Trophoblast cell (in vitro differentiated cells and primary cell): ENCODE measurements around the gene CTDP1.

Experiments
- DNase-seq, 2 donors: peaks; one replicate each; pipeline ENCODE4 v3.0.0-alpha.2; 2016
- H2AFZ ChIP-seq: 2 replicates; pipeline ENCODE4 v1.6.1; 2013; ENCODE audit warnings: low read length, moderate library complexity, mild to moderate bottlenecking; ENCODE audit not compliant: insufficient read depth, poor library complexity
- H2AK5ac ChIP-seq: 2 replicates; pipeline ENCODE4 v1.6.1; 2013; ENCODE audit warnings: mild to moderate bottlenecking, low read length
- H2BK120ac ChIP-seq: 2 replicates; pipeline ENCODE4 v1.6.1; 2013; ENCODE audit warnings: low read length, mild to moderate bottlenecking, moderate library complexity; ENCODE audit not compliant: insufficient read depth, poor library complexity
- H2BK12ac ChIP-seq: 2 replicates; pipeline ENCODE4 v1.6.1; 2013; ENCODE audit warnings: mild to moderate bottlenecking, low read length, moderate library complexity
- H2BK5ac ChIP-seq: 2 replicates; pipeline ENCODE4 v1.6.1; 2013; ENCODE audit warnings: low read length, low read depth, moderate library complexity, mild to moderate bottlenecking; ENCODE audit not compliant: poor library complexity
- H3K14ac ChIP-seq: 2 replicates; pipeline ENCODE4 v1.6.1; 2013; ENCODE audit warnings: mild to moderate bottlenecking, low read length
- H3K18ac ChIP-seq: 2 replicates; pipeline ENCODE4 v1.6.1; 2013; ENCODE audit warnings: mild to moderate bottlenecking, low read length
- H3K23ac ChIP-seq: 2 replicates; pipeline ENCODE4 v1.6.1; 2013; ENCODE audit warnings: low read length
- H3K27ac ChIP-seq: 2 replicates; pipeline ENCODE4 v1.5.1; 2013; ENCODE audit warnings: low read depth, mild to moderate bottlenecking, inconsistent platforms, low read length, moderate library complexity
- H3K27me3 ChIP-seq: 2 replicates; pipeline ENCODE4 v1.6.1; 2013; ENCODE audit warnings: inconsistent platforms, mild to moderate bottlenecking, low read length, moderate library complexity; ENCODE audit not compliant: insufficient read depth
- H3K36me3 ChIP-seq, 2 experiments: 1 replicate in 1 of 2; 2 replicates in 1 of 2; pipeline ENCODE4 v1.6.1; 2013; ENCODE audit warnings: low read length in 2 of 2, mild to moderate bottlenecking in 2 of 2, moderate library complexity in 1 of 2; ENCODE audit not compliant: insufficient read depth in 2 of 2, control insufficient read depth in 1 of 2
- H3K4ac ChIP-seq: 2 replicates; pipeline ENCODE4 v1.6.1; 2013; ENCODE audit warnings: low read depth, mild to moderate bottlenecking, low read length, moderate library complexity
- H3K4me1 ChIP-seq, 2 experiments: 1 replicate in 1 of 2; 2 replicates in 1 of 2; pipeline ENCODE4 v1.6.1; 2013; ENCODE audit warnings: low read length in 2 of 2, mild to moderate bottlenecking in 2 of 2, moderate library complexity in 1 of 2; ENCODE audit not compliant: insufficient read depth in 2 of 2, control insufficient read depth in 1 of 2
- H3K4me2 ChIP-seq: 2 replicates; pipeline ENCODE4 v1.6.1; 2013; ENCODE audit warnings: inconsistent platforms, mild to moderate bottlenecking, low read length, moderate library complexity
- H3K4me3 ChIP-seq: 2 replicates; pipeline ENCODE4 v1.5.1; 2013; ENCODE audit warnings: mild to moderate bottlenecking, low read depth, low read length, inconsistent platforms
- H3K79me1 ChIP-seq: one replicate; pipeline ENCODE4 v1.6.1; 2013; ENCODE audit warnings: low read length
- H3K79me2 ChIP-seq: 2 replicates; pipeline ENCODE4 v1.6.1; 2013; ENCODE audit warnings: low read length, mild to moderate bottlenecking; ENCODE audit not compliant: control insufficient read depth, insufficient read depth, poor library complexity
- H3K9ac ChIP-seq: 2 replicates; pipeline ENCODE4 v1.6.1; 2013; ENCODE audit warnings: mild to moderate bottlenecking, low read length
- H3K9me3 ChIP-seq: 2 replicates; pipeline ENCODE4 v1.6.1; 2013; ENCODE audit warnings: low read depth, mild to moderate bottlenecking, control low read depth, inconsistent platforms, low read length; ENCODE audit not compliant: insufficient read depth
- H4K12ac ChIP-seq: 2 replicates; pipeline ENCODE4 v1.6.1; 2013; ENCODE audit warnings: low read depth, mild to moderate bottlenecking, low read length, moderate library complexity
- H4K8ac ChIP-seq: 2 replicates; pipeline ENCODE4 v1.6.1; 2013; ENCODE audit warnings: low read depth, mild to moderate bottlenecking, low read length, moderate library complexity
- H4K91ac ChIP-seq: one replicate; pipeline ENCODE4 v1.6.1; 2013; ENCODE audit warnings: low read depth, mild to moderate bottlenecking, low read length, moderate library complexity
- WGBS: extraction: QIAGEN DNeasy Blood & Tissue Kit; methylation state at CpG from one replicate; pipeline ENCODE4 v1.1.7; 2013; ENCODE audit warnings: missing lambda C conversion rate; ENCODE audit not compliant: insufficient read length, insufficient coverage; ENCODE audit errors: extremely low coverage; 5-methylcytosine and 5-hydroxymethylcytosine counted together

Gene CTDP1

GRCh38 chr18:79785831-79786230 is 106.2 kb downstream of the CTDP1 start:
- Histone ChIP-seq H2BK5ac (no peak overlapping the region), H3K79me2 (no peaks in the 10 kb centered on the region), H3K27me3 (peaks cover 34% of the 10 kb centered on the region), H3K4me1 (peaks cover 3% of the 10 kb centered on the region in 2 experiments), H3K79me1 (no peaks in the 10 kb centered on the region), H3K23ac (no peak overlapping the region), H4K91ac (no peak overlapping the region), H4K8ac (no peak overlapping the region), H3K4me3 (no peak overlapping the region), H2BK120ac (no peak overlapping the region), H2BK12ac (no peak overlapping the region), H2AFZ (no peak overlapping the region), H3K4ac (no peak overlapping the region), H2AK5ac (no peak overlapping the region), H3K27ac (no peak overlapping the region), H3K9ac (no peak overlapping the region), H3K36me3 (no peaks in the 10 kb centered on the region), H3K14ac (no peak overlapping the region), H3K4me2 (no peak overlapping the region), H4K12ac (no peak overlapping the region), H3K9me3 (peaks cover 10% of the 10 kb centered on the region), H3K18ac (no peak overlapping the region)
- DNase-seq = no peak
- no CpG with 5 or more reads among the region's 12 CpGs for WGBS

GRCh38 chr18:79786304-79786703 is 106.7 kb downstream of the CTDP1 start:
- no peak overlapping the region for H3K9ac ChIP-seq
- peaks cover 34% of the 10 kb centered on the region for H3K27me3 ChIP-seq
- no peak overlapping the region for H3K4me3 ChIP-seq
- no peak overlapping the region for H2AFZ ChIP-seq
- no peak overlapping the region for H4K12ac ChIP-seq
- no CpG with 5 or more reads among the region's 14 CpGs for WGBS
- H3K23ac ChIP-seq = no peak overlapping the region
- H4K91ac ChIP-seq = no peak overlapping the region
- H3K9me3 ChIP-seq = peaks cover 10% of the 10 kb centered on the region
- H3K79me1 ChIP-seq = no peaks in the 10 kb centered on the region
- DNase-seq = no peak
- H3K4me2 ChIP-seq = no peak overlapping the region
- H2BK12ac ChIP-seq = no peak overlapping the region
- no peaks in the 10 kb centered on the region for H3K79me2 ChIP-seq
- no peaks in the 10 kb centered on the region for H3K36me3 ChIP-seq
- H2BK120ac ChIP-seq = no peak overlapping the region
- no peak overlapping the region for H2AK5ac ChIP-seq
- no peak overlapping the region for H3K4ac ChIP-seq
- H3K4me1 ChIP-seq = peaks cover 3% of the 10 kb centered on the region in 2 experiments
- no peak overlapping the region for H3K14ac ChIP-seq
- no peak overlapping the region for H2BK5ac ChIP-seq
- no peak overlapping the region for H3K18ac ChIP-seq
- H4K8ac ChIP-seq = no peak overlapping the region
- no peak overlapping the region for H3K27ac ChIP-seq

GRCh38 chr18:79786786-79787526 is 107.4 kb downstream of the CTDP1 start:
- no peaks in the 10 kb centered on the region for H3K36me3 ChIP-seq
- H3K14ac ChIP-seq = no peak overlapping the region
- H4K8ac ChIP-seq = no peak overlapping the region
- H3K79me2 ChIP-seq = no peaks in the 10 kb centered on the region
- no peak overlapping the region for H3K4me2 ChIP-seq
- no peak overlapping the region for H4K12ac ChIP-seq
- no peak overlapping the region for H2BK12ac ChIP-seq
- WGBS = no CpG with 5 or more reads among the region's 22 CpGs
- peaks cover 34% of the 10 kb centered on the region for H3K27me3 ChIP-seq
- H3K4me3 ChIP-seq = no peak overlapping the region
- no peak overlapping the region for H3K18ac ChIP-seq
- no peak overlapping the region for H2BK5ac ChIP-seq
- no peak overlapping the region for H2AK5ac ChIP-seq
- H3K9me3 ChIP-seq = peaks cover 10% of the 10 kb centered on the region
- H3K4me1 ChIP-seq = peaks cover 3 to 6% of the 10 kb centered on the region in 2 experiments
- H3K23ac ChIP-seq = no peak overlapping the region
- no peak overlapping the region for H3K27ac ChIP-seq
- no peak overlapping the region for H3K4ac ChIP-seq
- H4K91ac ChIP-seq = no peak overlapping the region
- peak in 1 of 2 donors; percentile 3 for DNase-seq
- H3K79me1 ChIP-seq = no peaks in the 10 kb centered on the region
- no peak overlapping the region for H2BK120ac ChIP-seq
- no peak overlapping the region for H3K9ac ChIP-seq
- H2AFZ ChIP-seq = no peak overlapping the region

GRCh38 chr18:79787527-79787864 is 107.9 kb downstream of the CTDP1 start:
- no peak overlapping the region for H3K4ac ChIP-seq
- H3K79me1 ChIP-seq = no peaks in the 10 kb centered on the region
- no peaks in the 10 kb centered on the region for H3K36me3 ChIP-seq
- H3K4me1 ChIP-seq = peaks cover 3 to 6% of the 10 kb centered on the region in 2 experiments
- no peak overlapping the region for H2BK12ac ChIP-seq
- no peak overlapping the region for H3K9ac ChIP-seq
- H3K14ac ChIP-seq = no peak overlapping the region
- H4K8ac ChIP-seq = no peak overlapping the region
- H4K12ac ChIP-seq = no peak overlapping the region
- no peak overlapping the region for H2BK5ac ChIP-seq
- H2AK5ac ChIP-seq = no peak overlapping the region
- H3K23ac ChIP-seq = no peak overlapping the region
- DNase-seq = no peak
- no CpG with 5 or more reads among the region's 16 CpGs for WGBS
- no peak overlapping the region for H2AFZ ChIP-seq
- no peak overlapping the region for H4K91ac ChIP-seq
- H3K9me3 ChIP-seq = peaks cover 10% of the 10 kb centered on the region
- no peak overlapping the region for H2BK120ac ChIP-seq
- no peak overlapping the region for H3K18ac ChIP-seq
- H3K4me2 ChIP-seq = no peak overlapping the region
- H3K27me3 ChIP-seq = peaks cover 34% of the 10 kb centered on the region
- H3K4me3 ChIP-seq = no peak overlapping the region
- H3K27ac ChIP-seq = no peak overlapping the region
- no peaks in the 10 kb centered on the region for H3K79me2 ChIP-seq
